ENCODE data around the gene OVAAL. TPM values are rescaled to one million over a fixed set of nuclear protein-coding genes. Genes with fewer than 3 reads are reported as not detected.
A peak's percentile ranks its signal among the peaks of the same experiment; 100 is the strongest.

Gene OVAAL
- total and polyA plus RNA-seq, 9 of the 15 experiments (the other 6 are each of a cell fraction or from before 2014, with no cell fraction given), result 0.04 to 0.18 (median 0.08) TPM; not detected in 4

GRCh38 chr1:180551997-180552396 is 6.8 kb upstream of the OVAAL start (continued):
- no peak for TF ChIP-seq TFE3 (CRISPR knock-in tag; IDR thresholded peaks at IDR 0.05)
- TF ChIP-seq ZNF395 (CRISPR knock-in tag; IDR thresholded peaks at IDR 0.05), result no peak
- no peak for TF ChIP-seq MCM3 (IDR thresholded peaks at IDR 0.05)
- no peak for TF ChIP-seq PKNOX1 (IDR thresholded peaks at IDR 0.05)
- no peak for TF ChIP-seq NR2F6 (CRISPR knock-in tag; IDR thresholded peaks at IDR 0.05)
- TF ChIP-seq NFE2 (IDR thresholded peaks at IDR 0.05; ENCODE audit: low read depth), result peak; percentile 81
- no peak for TF ChIP-seq SRSF3 (IDR thresholded peaks at IDR 0.05; ENCODE audit: insufficient read depth, low read length)
- TF ChIP-seq EZH2 (IDR thresholded peaks at IDR 0.05; ENCODE audit: borderline replicate concordance, low read depth, low read length), result no peak
- no peak for TF ChIP-seq CBX1 (IDR thresholded peaks at IDR 0.05; ENCODE audit: low read depth)
- no peak for TF ChIP-seq SNAPC5 (CRISPR knock-in tag; IDR thresholded peaks at IDR 0.05)
- TF ChIP-seq NCOR1 (IDR thresholded peaks at IDR 0.05), result no peak
- no peak for TF ChIP-seq ZNF3 (CRISPR knock-in tag; IDR thresholded peaks at IDR 0.05)
- TF ChIP-seq PHTF2 (CRISPR knock-in tag; IDR thresholded peaks at IDR 0.05), result no peak
- TF ChIP-seq FOXK1 (CRISPR knock-in tag; IDR thresholded peaks at IDR 0.05; ENCODE audit: borderline replicate concordance), result no peak
- TF ChIP-seq ZNF316 (IDR thresholded peaks at IDR 0.05), result peak; percentile 99
- TF ChIP-seq SMAD4 (CRISPR knock-in tag; conservative IDR thresholded peaks at IDR 0.05), result no peak
- TF ChIP-seq ILK (tag; IDR thresholded peaks at IDR 0.05; ENCODE audit: borderline replicate concordance, low read depth), result no peak
- no peak for TF ChIP-seq IFI16 (CRISPR knock-in tag; IDR thresholded peaks at IDR 0.05)
- no peak for TF ChIP-seq ZNF655 (CRISPR knock-in tag; IDR thresholded peaks at IDR 0.05)
- peak; percentile 97 for TF ChIP-seq C11orf30 (IDR thresholded peaks at IDR 0.05; ENCODE audit: low read depth)
- TF ChIP-seq PHB2 (IDR thresholded peaks at IDR 0.05; ENCODE audit: low read depth), result no peak
- no peak for TF ChIP-seq E2F3 (CRISPR knock-in tag; IDR thresholded peaks at IDR 0.05)
- TF ChIP-seq NEUROD1 (IDR thresholded peaks at IDR 0.05; ENCODE audit: borderline replicate concordance, low read depth, low read length, partially characterized antibody), result no peak
